ENCODE data around the gene ENG.

Gene ENG

DNA sequence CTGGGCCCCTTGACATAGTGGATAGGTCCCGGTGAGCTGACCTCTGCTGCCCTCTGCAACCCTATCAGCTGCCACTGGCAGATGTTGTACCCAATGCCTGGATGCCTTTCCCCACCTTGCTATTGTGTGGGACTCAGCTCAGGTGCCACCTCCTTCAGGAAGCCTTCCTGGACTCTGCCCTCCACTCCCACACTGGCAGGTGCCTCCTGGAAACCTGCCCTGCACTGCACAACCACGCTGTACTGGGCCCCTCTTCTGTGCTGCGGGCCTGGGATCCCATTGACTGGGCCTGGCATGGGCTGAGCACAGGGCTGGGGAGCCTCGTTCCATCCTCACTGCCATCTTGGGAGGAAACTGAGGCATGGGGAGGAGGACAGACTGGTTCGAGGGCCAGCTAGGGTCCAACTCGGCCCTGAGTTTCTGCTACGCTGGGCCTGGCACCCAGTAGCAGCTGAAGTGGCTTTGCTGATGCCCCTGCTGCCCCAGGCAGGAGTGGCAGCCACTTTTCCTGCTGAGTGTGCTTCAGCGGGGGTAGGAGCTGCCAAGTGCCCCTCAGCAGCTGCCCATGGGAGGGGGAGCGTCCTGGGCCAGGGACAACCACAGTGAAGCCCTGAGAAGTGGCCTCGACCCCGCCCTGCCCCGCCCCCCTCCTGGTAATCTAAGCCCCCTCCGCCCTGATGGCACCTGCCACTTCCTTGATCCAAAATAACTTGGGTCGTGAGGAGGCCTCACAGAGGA lies 21.7 kb upstream of the ENG start:
- Histone ChIP-seq H3K36me3 (ENCODE audit: control insufficient read depth in 2 of 2, insufficient read depth in 1 of 2, low read length in 2 of 2) (peaks cover 0 to 24% of the 10 kb centered on the region in 2 experiments; a peak in 1 of 3 replicates), H3K27ac (ENCODE audit: extremely low read depth, low read depth, low read length) (no peak overlapping the region), H3K4me1 (ENCODE audit: control insufficient read depth, insufficient read depth, low read length) (no peaks in the 10 kb centered on the region; the same call in 1 of the 2 replicates), H3K4me3 (ENCODE audit: low read depth, low read length) (no peak overlapping the region), H3K9me3 (ENCODE audit: control insufficient read depth, insufficient read depth, low read depth, low read length) (no peaks in the 10 kb centered on the region)
- TF ChIP-seq ZNF433 (tag by site-specific recombination; IDR thresholded peaks at IDR 0.05; ENCODE audit: low read depth) (no peak), KLF1 (tag by site-specific recombination; IDR thresholded peaks at IDR 0.05) (peak; percentile 32)
- POLR2A ChIA-PET = interaction anchor here (1.1 kb wide), 1 partner anchor 14 kb away, joined by 4 read pairs; no protein-coding TSS in a partner anchor
- CTCF ChIA-PET = interaction anchor here (0.6 to 1.2 kb wide), 7 partner anchors 45 to 935 kb away, joined by 3 to 5 read pairs (median 4); no protein-coding TSS in a partner anchor

GRCh38 chr9:127875306-127875966 lies 21.0 kb upstream of the ENG start:
- Histone ChIP-seq H3K27ac (ENCODE audit: extremely low read depth, low read depth, low read length) (no peak overlapping the region), H3K4me3 (ENCODE audit: low read depth, low read length) (no peak overlapping the region), H3K36me3 (ENCODE audit: control insufficient read depth in 2 of 2, insufficient read depth in 1 of 2, low read length in 2 of 2) (peaks cover 0 to 31% of the 10 kb centered on the region in 2 experiments; a peak in 2 of 3 replicates), H3K4me1 (ENCODE audit: control insufficient read depth, insufficient read depth, low read length) (no peaks in the 10 kb centered on the region; the same call in 1 of the 2 replicates), H3K9me3 (ENCODE audit: control insufficient read depth, insufficient read depth, low read depth, low read length) (no peaks in the 10 kb centered on the region)
- peak; percentile 53 for TF ChIP-seq ZNF335 (tag by site-specific recombination; conservative IDR thresholded peaks at IDR 0.05)
- TF ChIP-seq GLIS1 (tag by site-specific recombination; IDR thresholded peaks at IDR 0.05) = peak; percentile 35
- TF ChIP-seq GLIS2 (tag by site-specific recombination; IDR thresholded peaks at IDR 0.05) = peak; percentile 75
- TF ChIP-seq ZNF48 (tag by site-specific recombination; IDR thresholded peaks at IDR 0.05) = no peak
- POLR2A ChIA-PET = no interaction called here
- CTCF ChIA-PET = interaction anchor here (0.6 to 1.3 kb wide), 2 partner anchors 46 to 69 kb away, joined by 3 to 4 read pairs; no protein-coding TSS in a partner anchor

DNA sequence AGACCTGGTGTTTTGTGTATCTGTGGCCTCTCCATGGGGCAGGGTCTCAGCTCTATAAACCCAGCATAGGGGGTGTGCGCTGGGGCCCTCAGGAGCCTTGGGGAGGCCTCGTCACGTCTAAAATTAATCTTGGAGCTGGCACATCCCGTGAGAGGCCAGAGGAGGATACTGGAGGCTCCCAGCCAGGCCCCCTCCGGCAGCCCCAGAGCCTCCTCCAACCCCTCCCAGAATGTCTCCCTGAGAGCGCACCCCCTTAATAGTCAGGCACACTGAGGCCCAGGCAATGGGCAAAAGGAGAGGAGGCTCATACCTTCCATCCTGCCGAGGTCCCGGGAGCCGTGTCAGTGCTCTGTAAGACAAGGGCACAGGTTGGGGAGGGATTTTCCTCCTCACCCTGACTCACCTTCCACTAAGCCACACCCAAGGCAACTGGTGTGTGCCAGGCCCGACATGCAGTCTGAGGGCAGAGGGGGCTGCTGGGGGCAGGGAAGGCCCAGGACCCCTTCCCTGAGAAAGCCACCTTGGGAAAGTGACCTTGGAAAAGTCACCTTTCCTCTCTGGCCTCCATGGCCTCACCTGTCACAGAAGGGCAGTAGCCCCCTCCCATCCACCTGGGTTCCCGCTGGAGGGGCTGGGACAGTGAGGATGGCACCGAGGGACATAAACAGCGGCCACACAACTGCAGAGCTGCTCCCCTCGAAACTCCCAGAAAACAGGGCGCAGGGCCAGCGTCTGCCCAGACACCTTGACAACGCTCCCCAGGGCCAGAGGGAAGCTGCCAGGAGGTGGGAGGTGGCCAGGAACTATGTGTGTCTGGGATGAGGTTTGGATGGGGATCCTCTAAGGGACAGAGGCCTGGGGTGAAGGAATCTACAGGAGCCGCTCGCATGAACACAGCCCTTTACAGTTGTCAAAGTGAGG lies 20.1 kb upstream of the ENG start:
- ChIA-PET POLR2A (interaction anchor here (0.6 to 0.9 kb wide), 3 partner anchors 14 to 140 kb away, joined by 3 to 5 read pairs (median 3); partner anchors contain the start of gene TOR2A), CTCF (interaction anchor here (0.7 to 1.3 kb wide), 4 partner anchors 36 to 161 kb away, joined by 3 to 4 read pairs (median 4); partner anchors contain the start of gene TOR2A)
- Histone ChIP-seq H3K27ac (ENCODE audit: extremely low read depth, low read depth, low read length) (no peak overlapping the region), H3K9me3 (ENCODE audit: control insufficient read depth, insufficient read depth, low read depth, low read length) (no peaks in the 10 kb centered on the region), H3K4me1 (ENCODE audit: control insufficient read depth, insufficient read depth, low read length) (no peaks in the 10 kb centered on the region; the same call in 1 of the 2 replicates), H3K4me3 (ENCODE audit: low read depth, low read length) (no peak overlapping the region), H3K36me3 (ENCODE audit: control insufficient read depth in 2 of 2, insufficient read depth in 1 of 2, low read length in 2 of 2) (peaks cover 0 to 32% of the 10 kb centered on the region in 2 experiments; a peak in 2 of 3 replicates)
- TF ChIP-seq ZNF221 (tag by site-specific recombination; IDR thresholded peaks at IDR 0.05; ENCODE audit: borderline replicate concordance) (no peak), SCRT2 (tag by site-specific recombination; IDR thresholded peaks at IDR 0.05) (0 out of 2 replicates have a peak, but pooled peaks have one; percentile 22)

- TF ChIP-seq, protein P1, sequence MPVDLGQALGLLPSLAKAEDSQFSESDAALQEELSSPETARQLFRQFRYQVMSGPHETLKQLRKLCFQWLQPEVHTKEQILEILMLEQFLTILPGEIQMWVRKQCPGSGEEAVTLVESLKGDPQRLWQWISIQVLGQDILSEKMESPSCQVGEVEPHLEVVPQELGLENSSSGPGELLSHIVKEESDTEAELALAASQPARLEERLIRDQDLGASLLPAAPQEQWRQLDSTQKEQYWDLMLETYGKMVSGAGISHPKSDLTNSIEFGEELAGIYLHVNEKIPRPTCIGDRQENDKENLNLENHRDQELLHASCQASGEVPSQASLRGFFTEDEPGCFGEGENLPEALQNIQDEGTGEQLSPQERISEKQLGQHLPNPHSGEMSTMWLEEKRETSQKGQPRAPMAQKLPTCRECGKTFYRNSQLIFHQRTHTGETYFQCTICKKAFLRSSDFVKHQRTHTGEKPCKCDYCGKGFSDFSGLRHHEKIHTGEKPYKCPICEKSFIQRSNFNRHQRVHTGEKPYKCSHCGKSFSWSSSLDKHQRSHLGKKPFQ (tag by site-specific recombination; IDR thresholded peaks at IDR 0.05) = no peak
- 0 out of 2 replicates have a peak, but pooled peaks have one; percentile 31 for TF ChIP-seq ZNF600 (tag by site-specific recombination; IDR thresholded peaks at IDR 0.05)
- CTCF ChIA-PET = interaction anchor here (0.6 to 1.1 kb wide), 4 partner anchors 37 to 161 kb away, joined by 3 to 4 read pairs (median 3); partner anchors contain the start of gene TOR2A
- H3K36me3 ChIP-seq (ENCODE audit: control insufficient read depth in 2 of 2, insufficient read depth in 1 of 2, low read length in 2 of 2) = peaks cover 0 to 39% of the 10 kb centered on the region in 2 experiments; a peak in 2 of 3 replicates
- H3K27ac ChIP-seq (ENCODE audit: extremely low read depth, low read depth, low read length) = no peak overlapping the region
- no peaks in the 10 kb centered on the region; the same call in 1 of the 2 replicates for H3K4me1 ChIP-seq (ENCODE audit: control insufficient read depth, insufficient read depth, low read length)
- no peaks in the 10 kb centered on the region for H3K9me3 ChIP-seq (ENCODE audit: control insufficient read depth, insufficient read depth, low read depth, low read length)
- POLR2A ChIA-PET = interaction anchor here (0.6 to 1.5 kb wide), 4 partner anchors 9 to 139 kb away, joined by 3 to 5 read pairs (median 3); partner anchors contain the start of gene TOR2A
- no peak overlapping the region for H3K4me3 ChIP-seq (ENCODE audit: low read depth, low read length)
Observed at GRCh38 chr9:127873886-127874285, 19.4 kb upstream of the ENG start.

Measured in HEK293 (cell line).